ENCODE results near the gene FSCN2.
"Not testable (repeated sequence)": the region's sequence is repeated elsewhere in the genome, so short reads cannot be mapped to it uniquely, and the experiment has no call there.

Gene FSCN2

GRCh38 chr17:81528384-81528650 is 140 bp downstream of the FSCN2 start:
- DNase-seq (ENCODE audit: low read depth), result no peak

GRCh38 chr17:81528651-81529436 is 667 bp downstream of the FSCN2 start:
- no peak for DNase-seq (ENCODE audit: low read depth)

GRCh38 chr17:81529437-81529803 is 1.2 kb downstream of the FSCN2 start:
- no peak for DNase-seq (ENCODE audit: low read depth)

- DNase-seq (ENCODE audit: low read depth), result not testable (repeated sequence)
Measured at GRCh38 chr17:81531013-81531412, 2.8 kb downstream of the FSCN2 start.

DNA sequence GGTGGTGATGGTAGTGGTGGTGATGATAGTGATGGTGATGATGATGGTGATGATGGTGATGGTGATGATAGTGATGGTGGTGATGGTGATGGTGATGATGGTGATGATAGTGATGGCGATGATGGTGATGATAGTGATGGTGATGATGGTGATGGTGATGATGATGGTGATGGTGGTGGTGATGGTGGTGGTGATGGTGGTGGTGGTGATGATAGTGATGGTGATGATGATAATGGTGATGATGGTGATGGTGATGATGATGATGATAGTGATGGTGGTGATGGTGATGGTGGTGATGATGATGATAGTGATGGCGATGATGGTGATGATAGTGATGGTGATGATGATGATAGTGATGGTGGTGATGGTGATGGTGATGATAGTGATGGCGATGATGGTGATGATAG is 3.8 kb downstream of the FSCN2 start:
- DNase-seq (ENCODE audit: low read depth), result not testable (repeated sequence)

GRCh38 chr17:81532490-81533287 is 4.5 kb downstream of the FSCN2 start:
- no peak for DNase-seq (ENCODE audit: low read depth)

DNA sequence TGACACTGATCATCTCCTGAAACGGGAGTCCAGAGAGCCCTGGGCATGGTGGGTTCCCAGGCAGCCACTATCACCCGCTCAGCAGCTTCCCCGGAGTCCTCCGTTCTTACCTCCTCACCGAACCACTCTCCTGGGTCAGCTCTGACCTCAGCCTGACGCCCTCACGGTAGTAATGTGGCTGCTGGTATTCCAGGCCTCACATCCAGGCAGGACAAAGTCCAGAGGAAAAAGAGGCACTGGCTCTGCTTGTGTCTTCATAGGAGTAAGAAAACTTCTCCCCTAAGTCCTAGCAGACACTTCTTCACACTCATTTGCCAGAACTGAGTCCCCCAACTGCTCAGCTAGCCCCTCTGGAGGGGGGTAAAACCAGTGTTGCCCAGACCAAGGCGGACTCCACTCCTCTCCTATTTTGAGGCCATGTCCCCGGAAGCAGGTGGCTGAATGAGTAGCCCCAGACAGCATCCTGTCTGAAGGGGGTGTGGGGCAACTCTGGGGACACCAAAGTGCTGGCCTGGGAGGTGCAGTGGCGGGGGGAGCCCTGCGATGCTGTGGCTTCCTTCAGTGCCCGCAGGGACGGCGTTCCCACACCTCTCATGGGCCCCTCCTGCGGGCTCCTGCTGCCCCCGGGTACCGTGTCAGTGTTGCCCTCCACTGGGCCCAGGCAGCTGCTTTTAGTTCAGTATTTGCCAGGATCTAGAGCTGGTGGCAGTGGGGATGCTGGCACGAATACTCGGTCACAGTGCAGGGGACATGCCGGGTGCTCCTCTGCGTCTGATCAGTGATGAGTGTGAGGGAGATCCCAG is 5.4 kb downstream of the FSCN2 start:
- DNase-seq (ENCODE audit: low read depth), result no peak

DNA sequence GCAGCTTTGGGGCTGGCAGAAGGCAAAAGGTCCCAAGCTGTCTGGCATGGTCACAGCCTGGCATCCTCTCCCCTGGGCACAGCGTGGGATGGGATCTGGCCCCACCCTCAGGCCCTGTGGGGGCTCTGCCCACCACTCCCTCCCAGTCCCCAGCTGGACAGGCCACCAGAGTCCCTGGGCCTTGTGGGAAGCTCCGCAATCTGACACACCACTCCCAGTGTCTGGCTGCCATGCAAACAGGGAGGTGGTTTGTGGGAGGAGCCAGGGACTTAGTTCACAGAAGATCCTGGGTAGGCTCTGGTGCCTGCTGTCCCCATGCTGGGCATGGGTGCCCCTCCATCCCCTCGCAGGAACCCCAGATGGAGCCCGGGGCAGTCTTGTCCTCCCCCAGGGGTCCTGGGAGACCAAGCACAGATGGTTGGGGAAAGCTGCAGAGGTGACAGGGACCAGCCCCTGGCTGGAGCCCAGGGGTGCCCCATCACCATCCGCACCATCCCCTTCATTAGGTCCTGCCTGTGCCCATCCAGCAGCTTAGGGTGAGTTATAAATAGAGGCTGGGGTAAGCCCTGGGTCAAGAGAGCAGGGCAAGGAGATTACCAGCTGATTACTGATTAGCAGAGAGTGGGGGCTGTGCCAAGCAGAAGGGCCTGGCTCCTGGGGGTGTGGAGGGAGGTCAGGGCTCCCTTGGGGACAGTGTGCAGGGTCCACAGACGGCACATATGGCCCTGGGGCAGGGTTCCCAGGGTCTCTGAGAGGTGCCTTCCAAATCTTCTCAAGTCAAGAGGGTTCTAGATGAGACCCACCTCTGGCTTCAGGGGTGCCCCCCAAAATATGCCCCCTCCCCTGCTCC is 6.2 kb downstream of the FSCN2 start:
- no peak for DNase-seq (ENCODE audit: low read depth)

DNA sequence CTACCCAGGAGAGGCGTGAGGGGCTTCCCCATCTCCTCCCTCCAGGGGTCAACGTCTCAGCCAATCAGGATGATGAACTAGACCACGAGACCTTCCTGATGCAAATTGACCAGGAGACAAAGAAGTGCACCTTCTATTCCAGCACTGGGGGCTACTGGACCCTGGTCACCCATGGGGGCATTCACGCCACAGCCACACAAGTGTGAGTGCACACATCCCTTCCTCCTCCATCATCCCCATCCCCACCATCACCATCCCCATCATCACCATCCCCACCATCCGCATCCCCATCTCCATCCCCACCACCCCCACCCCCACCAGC is 6.8 kb downstream of the FSCN2 start:
- DNase-seq (ENCODE audit: low read depth), result no peak

GRCh38 chr17:81535480-81536298 is 7.5 kb downstream of the FSCN2 start:
- DNase-seq (ENCODE audit: low read depth), result no peak

GRCh38 chr17:81536299-81537290 is 8.4 kb downstream of the FSCN2 start:
- peak; percentile 33 for DNase-seq (ENCODE audit: low read depth)

DNA sequence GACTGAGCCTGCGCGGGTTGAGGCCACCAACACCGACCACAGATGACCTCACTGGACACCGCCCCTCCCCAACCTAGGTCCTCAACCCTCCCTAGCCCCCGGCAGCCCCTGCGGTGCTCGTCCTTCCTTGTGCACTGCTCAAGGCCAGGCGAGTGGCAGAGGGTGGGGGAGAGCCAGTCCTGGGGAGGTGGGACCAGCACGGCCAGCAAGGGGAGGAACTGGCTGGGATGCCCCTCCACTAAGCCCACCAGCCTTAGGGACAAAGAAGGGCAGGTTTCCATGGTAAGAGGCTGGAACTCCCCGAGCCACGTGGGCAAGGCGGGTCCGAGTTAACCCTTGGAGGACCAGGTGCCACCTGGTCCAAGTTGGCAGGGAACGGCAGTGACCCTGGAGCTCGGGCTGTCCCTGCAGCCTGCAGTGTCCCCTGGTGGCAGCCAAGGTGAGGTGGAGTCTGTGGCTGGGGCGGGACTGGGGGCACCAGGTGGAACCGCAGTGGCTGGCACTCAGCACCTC is 9.2 kb downstream of the FSCN2 start:
- DNase-seq (ENCODE audit: low read depth), result no peak

DNA sequence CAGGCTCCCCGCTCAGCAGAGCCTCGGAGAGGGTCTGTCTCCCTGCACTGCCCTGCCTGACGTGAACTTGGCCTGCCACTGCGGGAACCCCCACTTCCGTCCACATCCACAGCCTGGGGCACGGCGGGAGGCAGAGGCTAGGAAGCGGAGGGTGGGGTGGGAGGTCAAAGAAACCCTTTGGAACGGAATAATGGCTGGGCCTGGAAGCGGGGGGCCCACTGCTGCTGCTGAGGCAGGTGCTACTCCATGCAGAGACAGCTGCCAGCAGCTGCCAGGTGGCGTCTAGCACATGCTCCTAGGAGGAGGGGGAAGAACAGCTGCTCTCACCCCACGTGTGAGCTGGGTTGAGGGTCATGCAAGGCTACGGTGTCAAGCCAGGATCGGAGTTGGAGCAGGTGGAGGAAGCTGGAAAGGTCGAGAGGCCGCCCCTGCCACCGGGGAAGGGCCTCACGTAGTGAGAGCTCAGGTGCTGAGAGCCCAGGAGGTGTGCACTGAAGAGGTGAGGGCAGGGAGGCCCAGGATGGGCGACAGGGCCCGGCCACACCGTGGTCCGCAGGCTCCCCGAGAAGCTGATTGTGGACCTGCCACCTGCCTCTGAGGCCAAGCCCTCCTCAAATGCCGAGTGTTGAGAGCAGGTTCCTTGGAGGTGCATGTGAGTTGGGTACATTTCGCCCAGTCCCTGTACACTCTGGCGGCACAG is 9.8 kb downstream of the FSCN2 start:
- no peak for DNase-seq (ENCODE audit: low read depth)

DNA sequence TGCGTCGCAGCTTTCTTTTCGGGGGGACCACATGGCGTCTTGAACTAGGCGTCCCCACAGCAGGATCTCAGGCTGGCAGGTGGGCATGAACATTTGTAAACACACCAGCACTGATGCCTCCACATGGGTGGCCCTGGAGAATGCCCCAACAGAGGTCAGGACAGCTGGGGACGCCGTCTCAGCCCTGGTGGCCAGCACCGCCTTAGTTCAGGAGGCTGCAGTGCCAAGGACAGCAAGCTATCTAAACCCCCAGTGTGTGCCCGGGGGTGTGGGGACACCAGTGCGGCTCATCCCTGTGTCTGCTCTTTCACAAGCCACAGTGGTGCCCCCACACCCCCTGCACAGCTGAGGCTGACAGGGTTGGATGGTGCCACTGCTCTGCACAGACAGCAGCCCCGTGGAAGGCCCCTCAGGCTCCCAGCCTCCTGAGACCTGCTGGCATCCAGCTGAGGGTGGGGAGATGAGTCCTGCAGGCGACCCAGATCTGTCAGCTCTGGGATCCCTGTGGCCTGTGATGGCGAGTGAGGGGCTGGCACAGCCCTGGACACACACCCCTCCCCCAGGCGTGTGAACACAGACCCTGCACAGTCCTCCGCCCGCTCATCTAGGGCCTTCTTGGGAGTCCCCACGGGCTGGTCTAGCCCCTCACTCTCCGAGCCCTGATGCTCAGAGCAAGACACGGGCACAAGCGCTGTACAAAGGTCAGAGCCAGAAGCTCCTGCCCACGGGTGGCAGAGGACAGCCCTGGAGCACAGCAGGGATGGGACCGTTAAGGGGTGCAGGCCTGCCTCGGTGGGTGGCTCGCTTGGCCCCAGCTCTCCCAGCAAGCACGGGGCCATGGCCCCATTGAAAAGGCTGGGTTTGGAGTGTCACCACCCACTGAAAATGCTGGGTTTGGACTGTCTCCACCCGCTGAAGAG is 10.7 kb downstream of the FSCN2 start:
- DNase-seq (ENCODE audit: low read depth), result no peak

DNA sequence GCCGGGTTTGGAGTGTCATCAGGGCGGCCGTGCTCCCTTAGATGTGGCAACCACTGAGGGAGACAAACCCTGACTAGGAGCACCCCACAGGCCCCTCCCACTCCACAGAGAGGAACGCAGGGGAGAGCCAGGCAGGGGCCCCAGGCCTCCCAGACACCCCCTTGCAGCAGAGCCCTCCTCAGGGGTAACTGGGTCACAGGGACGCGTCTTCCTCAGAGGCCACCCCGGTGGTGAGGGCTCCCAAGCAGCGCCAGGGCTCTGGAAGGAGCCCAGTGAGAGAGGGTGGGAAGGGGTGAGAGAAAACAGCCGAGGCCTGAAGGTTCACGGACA is 11.4 kb downstream of the FSCN2 start:
- DNase-seq (ENCODE audit: low read depth), result no peak

DNA sequence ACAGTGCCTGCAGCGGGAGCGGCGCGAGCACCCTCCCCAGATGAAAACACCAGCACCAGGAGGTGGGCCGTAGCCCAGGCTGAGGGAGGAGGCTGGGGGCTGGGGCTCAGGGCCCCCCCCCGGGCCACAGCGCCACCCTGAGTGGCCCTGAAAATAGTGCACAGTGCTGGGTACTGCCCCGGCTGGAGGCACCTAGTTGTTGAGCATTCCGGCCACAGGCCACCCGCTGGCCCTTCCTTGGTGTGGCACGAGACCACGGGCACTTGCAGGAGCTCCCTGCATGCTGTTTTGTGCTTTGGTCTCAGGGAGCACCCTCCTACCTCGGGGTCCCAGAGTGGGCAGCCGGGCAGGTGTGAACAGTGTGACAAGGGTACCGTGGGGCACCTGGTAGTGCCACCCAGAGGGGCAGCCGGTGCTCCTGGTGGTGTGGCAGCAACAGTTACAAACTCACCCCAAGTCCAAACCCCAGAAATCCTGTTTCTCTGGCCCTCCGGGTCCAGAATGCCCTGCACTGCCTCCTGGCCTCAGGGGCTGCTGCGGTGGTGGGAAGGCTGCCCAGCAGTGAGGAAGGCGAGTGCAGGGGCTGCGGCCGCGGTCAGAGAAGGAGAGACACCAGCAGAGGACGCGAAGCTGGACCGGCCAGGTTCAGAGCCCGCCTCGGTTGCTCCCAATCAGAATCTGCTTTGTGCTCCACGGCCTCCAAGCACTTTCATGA is 11.9 kb downstream of the FSCN2 start:
- no peak for DNase-seq (ENCODE audit: low read depth)

DNA sequence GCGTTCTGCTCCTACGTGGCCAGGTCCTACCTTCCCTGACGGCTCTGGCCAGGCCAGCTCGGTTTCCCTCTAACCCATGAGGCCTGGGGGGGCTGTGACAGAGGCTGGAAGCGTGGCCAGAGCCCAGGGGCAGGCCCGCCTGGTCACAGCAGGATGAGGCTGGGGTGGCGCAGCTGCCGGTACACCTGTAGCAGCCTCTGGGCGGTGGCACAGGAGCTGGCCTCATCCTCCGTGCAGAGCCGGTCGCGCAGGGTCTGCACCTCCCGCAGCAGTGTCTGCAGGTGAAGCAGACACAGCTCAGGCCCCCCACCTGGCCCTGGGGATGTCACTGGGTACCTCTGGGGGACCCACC is 12.5 kb downstream of the FSCN2 start:
- DNase-seq (ENCODE audit: low read depth), result no peak

- no peak for DNase-seq (ENCODE audit: low read depth)
Measured at GRCh38 chr17:81541123-81541522, 12.9 kb downstream of the FSCN2 start.
